Subcutaneous abdominal adipose tissue (tissue), 5 donors: ENCODE data around the gene ZNF57.
"Not testable (repeated sequence)": the region's sequence is repeated elsewhere in the genome, so short reads cannot be mapped to it uniquely, and the experiment has no call there.

Source experiments
- H3K27ac ChIP-seq: one replicate; pipeline ENCODE4 v1.7.0; 2013; ENCODE audit warnings: low read depth, mild to moderate bottlenecking, inconsistent platforms, low read length, moderate library complexity
- H3K27me3 ChIP-seq, 5 donors: one replicate each; pipeline ENCODE4 v1.7.0; 2013; ENCODE audit warnings: low read length in 5 of 5, inconsistent platforms in 1 of 5; ENCODE audit not compliant: control insufficient read depth in 5 of 5, insufficient read depth in 4 of 5
- H3K36me3 ChIP-seq, 5 donors: one replicate each; pipeline ENCODE4 v1.7.0; 2013; ENCODE audit warnings: low read length in 5 of 5; ENCODE audit not compliant: control insufficient read depth in 5 of 5, insufficient read depth in 5 of 5
- H3K4me1 ChIP-seq, 5 donors: one replicate each; pipeline ENCODE4 v1.7.0; 2013; ENCODE audit warnings: low read length in 5 of 5, mild to moderate bottlenecking in 3 of 5, moderate library complexity in 1 of 5; ENCODE audit not compliant: control insufficient read depth in 5 of 5, insufficient read depth in 5 of 5
- H3K4me3 ChIP-seq, 5 donors: one replicate each; pipeline ENCODE4 v1.7.0; 2013; ENCODE audit warnings: low read length in 5 of 5, low read depth in 1 of 5
- H3K9ac ChIP-seq, 5 donors: one replicate each; pipeline ENCODE4 v1.7.0; 2013; ENCODE audit warnings: low read length in 5 of 5, mild to moderate bottlenecking in 4 of 5, moderate library complexity in 3 of 5
- H3K9me3 ChIP-seq, 5 donors: one replicate each; pipeline ENCODE4 v1.7.0; 2013; ENCODE audit warnings: low read length in 5 of 5; ENCODE audit not compliant: control insufficient read depth in 5 of 5
- donor health status: healthy.
- donor health status: healthy.
- donor health status: healthy.
- donor health status: healthy.
- donor health status: healthy.

Gene ZNF57

DNA sequence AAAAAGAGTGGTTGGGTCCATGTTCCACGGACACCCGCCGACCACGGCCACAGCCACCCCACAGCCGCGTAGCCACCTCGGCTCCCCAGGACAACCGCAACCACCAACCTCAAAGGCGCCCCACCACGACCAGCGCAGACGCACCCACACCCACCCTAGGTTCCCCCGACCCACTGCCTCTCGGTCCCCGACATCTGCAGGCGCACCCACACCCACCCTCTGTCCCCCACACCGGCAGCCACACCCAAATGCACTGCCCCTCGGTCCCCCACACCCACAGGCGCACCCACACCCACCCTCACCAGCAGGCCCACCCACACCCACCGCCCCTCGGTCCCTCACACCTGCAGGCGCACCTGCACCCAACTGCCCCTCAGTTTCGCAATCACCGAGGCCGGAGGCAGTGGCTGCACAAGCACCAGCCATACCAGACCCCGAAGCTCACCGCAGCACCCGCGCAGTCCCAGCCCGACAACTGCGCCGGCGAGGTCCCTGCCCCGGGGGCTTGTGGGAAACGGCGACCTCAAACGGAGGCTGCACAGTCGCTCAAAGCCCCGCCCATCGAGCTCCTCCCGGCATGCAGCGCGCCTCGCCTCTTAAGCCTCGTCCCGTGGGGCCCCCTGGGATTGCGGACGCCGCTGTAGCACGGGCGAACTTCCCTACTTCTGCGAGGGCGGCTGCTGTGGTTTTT, 25.8 kb downstream of the ZNF57 start:
- Histone ChIP-seq H3K9me3 (peaks cover 0 to 6% (median 4%) of the 10 kb centered on the region in 5 donors), H3K4me3 (no peak overlapping the region), H3K4me1 (peaks cover 0 to 12% (median 4%) of the 10 kb centered on the region in 5 donors), H3K27ac (no peak overlapping the region), H3K9ac (no peak overlapping the region), H3K36me3 (peaks cover 0 to 4% (median 0%) of the 10 kb centered on the region in 5 donors), H3K27me3 (no peaks in the 10 kb centered on the region)

DNA sequence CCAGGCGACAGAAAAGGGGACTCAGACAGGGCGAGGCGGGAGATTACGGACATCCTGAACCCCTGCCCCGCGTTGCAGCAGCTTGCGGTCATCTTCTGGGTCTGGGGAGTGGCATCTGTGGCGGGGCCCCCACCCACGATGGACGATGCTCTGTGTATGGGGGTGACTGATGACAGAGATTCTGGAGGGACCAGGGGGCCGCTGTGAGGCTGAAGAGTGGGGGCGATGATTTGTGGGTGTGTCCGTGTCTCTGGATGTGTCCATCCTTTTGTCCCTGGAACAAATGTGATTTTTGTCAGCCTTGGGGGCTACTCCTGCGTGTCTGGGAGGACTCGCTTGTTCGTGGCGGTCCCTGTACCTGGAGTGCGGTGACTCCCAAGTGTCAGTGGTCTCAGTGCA, 26.3 kb downstream of the ZNF57 start:
- Histone ChIP-seq H3K27me3 (no peaks in the 10 kb centered on the region), H3K9ac (no peak overlapping the region), H3K4me1 (peaks cover 0 to 12% (median 4%) of the 10 kb centered on the region in 5 donors), H3K36me3 (peaks cover 0 to 4% (median 0%) of the 10 kb centered on the region in 5 donors), H3K27ac (no peak overlapping the region), H3K9me3 (peaks cover 0 to 8% (median 7%) of the 10 kb centered on the region in 5 donors), H3K4me3 (no peak overlapping the region)

DNA sequence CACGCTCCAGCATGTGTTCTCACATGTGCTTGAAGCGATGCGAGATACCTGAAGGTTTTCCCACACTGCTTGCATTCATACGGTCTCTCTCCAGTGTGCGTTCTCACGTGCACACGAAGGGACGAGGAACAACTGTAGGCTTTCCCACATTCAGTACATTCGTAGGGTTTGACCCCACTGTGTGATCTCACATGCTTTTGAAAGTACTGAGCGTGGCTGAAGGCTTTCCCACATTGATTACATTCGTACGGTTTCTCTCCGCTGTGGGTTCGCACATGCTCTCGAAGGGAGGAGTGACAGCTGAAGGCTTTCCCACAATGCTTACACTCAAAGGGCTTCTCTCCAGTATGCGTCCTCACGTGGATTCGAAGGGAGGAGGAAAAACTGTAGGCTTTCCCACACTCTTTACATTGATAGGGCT, 32.8 kb downstream of the ZNF57 start:
- no peak overlapping the region for H3K27ac ChIP-seq
- no peaks in the 10 kb centered on the region for H3K27me3 ChIP-seq
- peak overlapping the region; percentile 12 to 42 (median 37) for H3K4me3 ChIP-seq
- H3K9me3 ChIP-seq: peaks cover 16 to 34% (median 28%) of the 10 kb centered on the region in 5 donors
- H3K9ac ChIP-seq: no peak overlapping the region
- peaks cover 9 to 47% (median 34%) of the 10 kb centered on the region in 5 donors for H3K36me3 ChIP-seq
- H3K4me1 ChIP-seq: peaks cover 0 to 4% (median 0%) of the 10 kb centered on the region in 5 donors

GRCh38 chr19:2935863-2936262, 35.1 kb downstream of the ZNF57 start:
- not testable (repeated sequence) for H3K27ac ChIP-seq, H3K27me3 ChIP-seq
- H3K36me3 ChIP-seq: peaks cover 9 to 55% (median 43%) of the 10 kb centered on the region in 5 donors

DNA sequence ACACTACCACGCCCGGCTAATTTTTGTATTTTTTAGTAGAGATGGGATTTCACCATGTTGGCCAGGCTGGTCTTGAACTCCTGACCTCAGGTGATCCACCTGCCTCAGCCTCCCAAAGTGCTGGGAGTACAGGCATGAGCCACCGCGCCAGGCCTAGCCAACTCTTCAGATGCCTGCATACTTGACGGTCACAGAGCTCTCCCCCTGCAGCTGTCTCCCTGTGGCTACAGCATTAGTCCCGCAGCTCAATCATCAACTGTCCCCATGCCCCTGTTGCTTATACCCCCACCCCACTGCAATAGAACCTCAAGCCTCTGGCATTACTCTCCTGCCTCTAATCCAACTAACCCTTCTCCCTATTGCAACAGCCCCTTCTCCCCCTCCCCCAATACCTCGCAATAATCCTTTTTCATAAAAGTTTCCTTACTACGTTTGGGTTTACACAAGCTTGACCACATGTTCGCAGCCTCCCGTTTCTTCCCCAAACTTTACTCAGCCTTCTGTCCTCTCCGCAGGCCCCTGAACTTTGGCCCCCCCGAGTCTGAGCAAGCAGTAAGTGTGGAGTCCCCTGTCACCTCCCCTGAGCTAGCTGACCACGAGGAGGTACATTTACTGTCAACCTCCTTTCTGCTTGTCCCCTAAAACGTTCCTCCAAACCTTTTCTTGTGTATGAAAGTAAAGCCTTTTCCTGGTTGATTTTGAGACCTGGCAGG, 42.4 kb downstream of the ZNF57 start:
- Histone ChIP-seq H3K4me1 (peaks cover 0 to 23% (median 18%) of the 10 kb centered on the region in 5 donors), H3K36me3 (peaks cover 0 to 15% (median 11%) of the 10 kb centered on the region in 5 donors)

More at GRCh38 chr19:2935863-2936262, 35.1 kb downstream of the ZNF57 start:
- not testable (repeated sequence) for H3K4me1 ChIP-seq, H3K9ac ChIP-seq, H3K4me3 ChIP-seq
- peaks cover 16 to 31% (median 27%) of the 10 kb centered on the region in 5 donors for H3K9me3 ChIP-seq

GRCh38 chr19:2944403-2944774, 43.7 kb downstream of the ZNF57 start:
- no peaks in the 10 kb centered on the region for H3K9me3 ChIP-seq
- no peaks in the 10 kb centered on the region for H3K27me3 ChIP-seq
- H3K27ac ChIP-seq: peak overlapping the region; percentile 86
- H3K9ac ChIP-seq: peak overlapping the region in 4 of 5 donors; percentile 87 to 88 (median 88)
- H3K36me3 ChIP-seq: peaks cover 0 to 4% (median 2%) of the 10 kb centered on the region in 5 donors
- H3K4me3 ChIP-seq: peak overlapping the region; percentile 77 to 91 (median 86)
- peaks cover 2 to 29% (median 24%) of the 10 kb centered on the region in 5 donors for H3K4me1 ChIP-seq

More for the DNA sequence above, 42.4 kb downstream of the ZNF57 start:
- Histone ChIP-seq H3K4me3 (no peak overlapping the region), H3K27ac (no peak overlapping the region), H3K9ac (no peak overlapping the region), H3K27me3 (no peaks in the 10 kb centered on the region), H3K9me3 (no peaks in the 10 kb centered on the region)

DNA sequence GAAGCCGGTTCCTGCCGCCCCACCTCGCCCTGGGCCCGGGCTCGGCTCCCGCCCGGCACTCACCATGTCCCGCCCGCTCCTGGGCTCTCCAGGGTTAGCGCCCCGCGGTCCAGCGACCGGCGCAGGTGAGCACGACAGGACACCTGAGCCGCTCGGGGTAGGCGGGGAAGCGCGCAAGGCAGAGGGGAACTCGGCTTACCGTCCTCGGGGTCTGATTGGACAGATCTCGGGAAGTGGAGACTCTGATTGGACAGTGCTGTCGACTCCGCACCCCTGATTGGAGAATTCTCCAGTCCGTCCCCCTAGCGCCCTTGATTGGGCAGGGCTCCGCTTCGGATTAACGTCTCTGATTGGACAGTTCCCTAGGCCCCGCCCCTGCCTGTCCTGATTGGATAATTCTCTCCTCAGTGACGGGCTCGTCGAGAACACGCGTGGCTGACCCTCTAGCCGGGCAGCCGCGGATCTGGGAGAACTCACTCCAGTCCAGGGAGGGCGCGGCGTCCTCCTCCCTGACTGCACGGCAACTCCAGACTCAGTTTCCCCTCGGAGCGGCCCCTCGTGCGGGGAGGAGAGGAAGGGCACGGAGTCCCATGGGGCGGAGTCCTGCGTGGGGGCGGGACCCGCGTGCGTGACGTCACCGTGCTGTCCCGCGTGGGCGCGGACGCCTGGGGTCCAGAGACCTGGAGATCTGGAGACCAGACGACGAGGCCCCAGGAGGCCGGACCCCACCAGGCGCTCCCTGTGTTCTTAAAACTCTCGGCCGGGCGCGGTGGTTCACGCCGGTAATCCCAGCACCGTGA, 44.2 kb downstream of the ZNF57 start, which contains the start of gene ZNF77:
ZNF77 (minus strand) TSS at position 197 of the 800 bp plus-strand sequence; CDS start at position 66, 131 bp downstream.
- Histone ChIP-seq H3K9ac (peak within 1 kb of the TSS in 4 of 5 donors; percentile 87 to 90 (median 88)), H3K4me3 (peak within 1 kb of the TSS; percentile 77 to 91 (median 86)), H3K27ac (peak within 1 kb of the TSS; percentile 86), H3K4me1 (peaks cover 5 to 34% (median 30%) of the 10 kb centered on the region in 5 donors), H3K27me3 (no peaks in the 10 kb centered on the region), H3K9me3 (no peaks in the 10 kb centered on the region), H3K36me3 (no peaks in the 10 kb centered on the region)

- peaks cover 6 to 37% (median 31%) of the 10 kb centered on the region in 5 donors for H3K4me1 ChIP-seq
- H3K27me3 ChIP-seq: no peaks in the 10 kb centered on the region
- H3K36me3 ChIP-seq: no peaks in the 10 kb centered on the region
- H3K9ac ChIP-seq: peak overlapping the region in 4 of 5 donors; percentile 73 to 90 (median 82)
- no peaks in the 10 kb centered on the region for H3K9me3 ChIP-seq
- peak overlapping the region; percentile 86 for H3K27ac ChIP-seq
- H3K4me3 ChIP-seq: peak overlapping the region; percentile 57 to 91 (median 86)
Measured at GRCh38 chr19:2945575-2946184, 45.0 kb downstream of the ZNF57 start.

DNA sequence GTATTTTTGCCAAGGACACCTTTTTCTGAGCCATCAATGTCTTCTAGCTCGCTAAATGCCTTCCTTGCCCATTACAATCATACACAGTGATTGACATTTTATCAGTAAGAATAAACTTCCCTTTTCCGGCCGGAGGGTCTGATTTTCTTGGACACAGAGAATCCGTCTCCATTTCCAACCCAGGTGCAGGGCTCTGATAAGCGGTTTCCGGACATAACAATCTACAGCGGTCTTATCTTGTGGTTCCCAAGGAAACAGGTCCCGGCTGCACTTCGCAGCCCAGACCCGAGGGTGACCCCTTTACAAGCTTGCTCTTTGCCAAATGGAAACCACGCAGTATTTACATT, 49.2 kb downstream of the ZNF57 start:
- peaks cover 6 to 30% (median 28%) of the 10 kb centered on the region in 5 donors for H3K4me1 ChIP-seq
- H3K27ac ChIP-seq: peak overlapping the region; percentile 94
- H3K9me3 ChIP-seq: no peaks in the 10 kb centered on the region
- no peaks in the 10 kb centered on the region for H3K27me3 ChIP-seq
- H3K36me3 ChIP-seq: no peaks in the 10 kb centered on the region
- H3K9ac ChIP-seq: peak overlapping the region; percentile 80 to 98 (median 96)
- peak overlapping the region; percentile 89 to 98 (median 96) for H3K4me3 ChIP-seq
